Measurements from ENCODE around the gene MYRFL. TPM values are rescaled to one million over a fixed set of nuclear protein-coding genes. Genes with fewer than 3 reads are reported as not detected.

MYRFL gene
- total RNA-seq, 3 donors from 2014 or later (not counting 1 experiment from before 2014, with no cell fraction given): not detected

GRCh38 chr12:69896653-69897381, 71.8 kb downstream of the MYRFL start:
- 87% methylated on average over 4 of the region's 4 CpGs for WGBS (ENCODE audit: insufficient coverage)
- ATAC-seq: peak in 1 of 3 donors; percentile 27
- no peak overlapping the region for H3K4me3 Mint-ChIP-seq

DNA sequence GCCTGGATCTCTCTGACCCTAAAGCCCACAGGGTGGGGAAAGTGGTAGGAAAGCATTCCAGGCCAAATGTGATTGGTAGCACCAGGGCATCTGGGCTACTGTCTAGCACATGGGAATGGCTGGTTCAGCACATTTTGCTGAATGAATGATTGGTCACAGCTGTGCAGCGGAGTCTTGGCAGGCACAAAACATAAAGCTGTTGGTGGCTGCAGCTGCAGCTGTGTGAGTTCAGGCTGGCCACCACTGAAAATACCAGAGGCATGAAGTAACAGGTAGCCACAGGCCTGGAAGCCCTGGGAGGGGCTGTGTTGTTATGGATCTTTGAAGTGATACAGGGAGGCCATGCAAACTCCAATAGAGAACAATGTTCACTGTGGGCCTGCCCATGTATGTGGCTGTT, 72.7 kb downstream of the MYRFL start:
- Histone ChIP-seq H3K27ac (ENCODE audit: low read length) (no peak overlapping the region), H3K4me3 (ENCODE audit: low read length) (no peak overlapping the region), H3K27me3 (ENCODE audit: control insufficient read depth, insufficient read depth, low read length) (no peaks in the 10 kb centered on the region), H3K36me3 (ENCODE audit: control insufficient read depth, insufficient read depth, low read length) (no peaks in the 10 kb centered on the region), H3K4me1 (ENCODE audit: control insufficient read depth, insufficient read depth, low read length) (no peaks in the 10 kb centered on the region), H3K9me3 (ENCODE audit: control insufficient read depth, insufficient read depth, low read length) (no peaks in the 10 kb centered on the region)
- TF ChIP-seq, protein P1, sequence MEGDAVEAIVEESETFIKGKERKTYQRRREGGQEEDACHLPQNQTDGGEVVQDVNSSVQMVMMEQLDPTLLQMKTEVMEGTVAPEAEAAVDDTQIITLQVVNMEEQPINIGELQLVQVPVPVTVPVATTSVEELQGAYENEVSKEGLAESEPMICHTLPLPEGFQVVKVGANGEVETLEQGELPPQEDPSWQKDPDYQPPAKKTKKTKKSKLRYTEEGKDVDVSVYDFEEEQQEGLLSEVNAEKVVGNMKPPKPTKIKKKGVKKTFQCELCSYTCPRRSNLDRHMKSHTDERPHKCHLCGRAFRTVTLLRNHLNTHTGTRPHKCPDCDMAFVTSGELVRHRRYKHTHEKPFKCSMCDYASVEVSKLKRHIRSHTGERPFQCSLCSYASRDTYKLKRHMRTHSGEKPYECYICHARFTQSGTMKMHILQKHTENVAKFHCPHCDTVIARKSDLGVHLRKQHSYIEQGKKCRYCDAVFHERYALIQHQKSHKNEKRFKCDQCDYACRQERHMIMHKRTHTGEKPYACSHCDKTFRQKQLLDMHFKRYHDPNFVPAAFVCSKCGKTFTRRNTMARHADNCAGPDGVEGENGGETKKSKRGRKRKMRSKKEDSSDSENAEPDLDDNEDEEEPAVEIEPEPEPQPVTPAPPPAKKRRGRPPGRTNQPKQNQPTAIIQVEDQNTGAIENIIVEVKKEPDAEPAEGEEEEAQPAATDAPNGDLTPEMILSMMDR (IDR thresholded peaks at IDR 0.05): no peak
- ATAC-seq (no peak), DNase-seq (no peak)
- intact Hi-C loops (cut with micrococcal nuclease): no loop called here
- Mint-ChIP-seq H3K27ac (no peak overlapping the region), H3K36me3 (no peaks in the 10 kb centered on the region), H3K27me3 (ENCODE audit: low read depth in 2 of 2) (no peaks in the 10 kb centered on the region), H3K4me3 (no peak overlapping the region), H3K9me3 (no peaks in the 10 kb centered on the region), H3K4me1 (peaks cover 0 to 5% of the 10 kb centered on the region in 2 donors)
- 84% methylated on average over 1 of the region's 1 CpG for WGBS (ENCODE audit: insufficient coverage)

More at GRCh38 chr12:69896653-69897381, 71.8 kb downstream of the MYRFL start:
- no peaks in the 10 kb centered on the region for H3K27me3 ChIP-seq (ENCODE audit: control insufficient read depth, insufficient read depth, low read length)
- Mint-ChIP-seq H3K4me1 (peaks cover 0 to 5% of the 10 kb centered on the region in 2 donors), H3K27ac (no peak overlapping the region), H3K9me3 (no peaks in the 10 kb centered on the region), H3K36me3 (no peaks in the 10 kb centered on the region), H3K27me3 (ENCODE audit: low read depth in 2 of 2) (no peaks in the 10 kb centered on the region)
- intact Hi-C loops (cut with micrococcal nuclease): no loop called here
- no peaks in the 10 kb centered on the region for H3K9me3 ChIP-seq (ENCODE audit: control insufficient read depth, insufficient read depth, low read length)
- H3K4me1 ChIP-seq (ENCODE audit: control insufficient read depth, insufficient read depth, low read length): no peaks in the 10 kb centered on the region
- H3K36me3 ChIP-seq (ENCODE audit: control insufficient read depth, insufficient read depth, low read length): no peaks in the 10 kb centered on the region
- no peak overlapping the region for H3K4me3 ChIP-seq (ENCODE audit: low read length)
- DNase-seq: no peak
- H3K27ac ChIP-seq (ENCODE audit: low read length): no peak overlapping the region
- TF ChIP-seq, protein P1 (IDR thresholded peaks at IDR 0.05): no peak

GRCh38 chr12:69898236-69898635, 73.2 kb downstream of the MYRFL start:
- Mint-ChIP-seq H3K4me1 (peaks cover 0 to 5% of the 10 kb centered on the region in 2 donors), H3K4me3 (no peak overlapping the region), H3K9me3 (no peaks in the 10 kb centered on the region), H3K36me3 (no peaks in the 10 kb centered on the region), H3K27ac (no peak overlapping the region), H3K27me3 (ENCODE audit: low read depth in 2 of 2) (no peaks in the 10 kb centered on the region)
- Histone ChIP-seq H3K36me3 (ENCODE audit: control insufficient read depth, insufficient read depth, low read length) (no peaks in the 10 kb centered on the region), H3K27ac (ENCODE audit: low read length) (no peak overlapping the region), H3K27me3 (ENCODE audit: control insufficient read depth, insufficient read depth, low read length) (no peaks in the 10 kb centered on the region), H3K4me3 (ENCODE audit: low read length) (no peak overlapping the region), H3K4me1 (ENCODE audit: control insufficient read depth, insufficient read depth, low read length) (no peaks in the 10 kb centered on the region), H3K9me3 (ENCODE audit: control insufficient read depth, insufficient read depth, low read length) (no peaks in the 10 kb centered on the region)
- DNase-seq: no peak
- WGBS (ENCODE audit: insufficient coverage): 76% methylated on average over 3 of the region's 3 CpGs
- TF ChIP-seq, protein P1 (IDR thresholded peaks at IDR 0.05): no peak
- ATAC-seq: no peak
- intact Hi-C loops (cut with micrococcal nuclease): no loop called here

Data from natural killer cell (primary cell).